SK-N-SH (cell line): ENCODE results near the gene GRIN2A.

Source experiments
- CHD2 ChIP-seq: fragments of 150-350 bp; IDR thresholded peaks from 2 replicates; pipeline ENCODE4 v1.6.1; 2018; ENCODE audit warnings: low read length; ENCODE audit not compliant: partially characterized antibody
- JUND ChIP-seq: IDR thresholded peaks from 2 replicates; pipeline ENCODE4 v1.4.0; 2012
- TF ChIP-seq, protein P1 (sequence below): fragments of 200-600 bp; sonication (generic); IDR thresholded peaks from 2 replicates; pipeline ENCODE4 v1.6.1; 2017; ENCODE audit warnings: antibody characterized with exemption, mild to moderate bottlenecking, moderate library complexity

DNA sequence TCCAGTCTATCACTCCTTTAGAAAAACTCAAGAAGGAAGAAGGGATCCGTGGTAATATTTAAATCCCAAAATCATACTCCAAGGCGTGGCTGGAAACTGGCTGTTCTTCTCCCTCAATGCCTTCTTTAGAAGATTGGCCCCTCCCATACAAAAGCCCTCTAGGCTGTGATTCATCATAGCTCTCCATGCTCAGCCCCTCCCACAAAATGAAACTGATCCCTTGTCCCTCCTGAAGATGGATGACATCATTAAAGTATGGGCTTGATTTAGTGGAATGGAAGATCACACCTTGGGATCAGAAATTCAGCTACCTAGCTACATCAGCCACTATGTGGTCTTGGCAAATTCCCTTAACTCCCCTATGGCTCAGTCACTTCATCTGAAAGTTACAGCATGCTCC, 4.1 kb downstream of the GRIN2A start:
- TF ChIP-seq, protein P1, sequence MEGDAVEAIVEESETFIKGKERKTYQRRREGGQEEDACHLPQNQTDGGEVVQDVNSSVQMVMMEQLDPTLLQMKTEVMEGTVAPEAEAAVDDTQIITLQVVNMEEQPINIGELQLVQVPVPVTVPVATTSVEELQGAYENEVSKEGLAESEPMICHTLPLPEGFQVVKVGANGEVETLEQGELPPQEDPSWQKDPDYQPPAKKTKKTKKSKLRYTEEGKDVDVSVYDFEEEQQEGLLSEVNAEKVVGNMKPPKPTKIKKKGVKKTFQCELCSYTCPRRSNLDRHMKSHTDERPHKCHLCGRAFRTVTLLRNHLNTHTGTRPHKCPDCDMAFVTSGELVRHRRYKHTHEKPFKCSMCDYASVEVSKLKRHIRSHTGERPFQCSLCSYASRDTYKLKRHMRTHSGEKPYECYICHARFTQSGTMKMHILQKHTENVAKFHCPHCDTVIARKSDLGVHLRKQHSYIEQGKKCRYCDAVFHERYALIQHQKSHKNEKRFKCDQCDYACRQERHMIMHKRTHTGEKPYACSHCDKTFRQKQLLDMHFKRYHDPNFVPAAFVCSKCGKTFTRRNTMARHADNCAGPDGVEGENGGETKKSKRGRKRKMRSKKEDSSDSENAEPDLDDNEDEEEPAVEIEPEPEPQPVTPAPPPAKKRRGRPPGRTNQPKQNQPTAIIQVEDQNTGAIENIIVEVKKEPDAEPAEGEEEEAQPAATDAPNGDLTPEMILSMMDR: no peak
- TF ChIP-seq CHD2: no peak
- no peak for TF ChIP-seq JUND
